ENCODE data around the gene CPB2.

DNA sequence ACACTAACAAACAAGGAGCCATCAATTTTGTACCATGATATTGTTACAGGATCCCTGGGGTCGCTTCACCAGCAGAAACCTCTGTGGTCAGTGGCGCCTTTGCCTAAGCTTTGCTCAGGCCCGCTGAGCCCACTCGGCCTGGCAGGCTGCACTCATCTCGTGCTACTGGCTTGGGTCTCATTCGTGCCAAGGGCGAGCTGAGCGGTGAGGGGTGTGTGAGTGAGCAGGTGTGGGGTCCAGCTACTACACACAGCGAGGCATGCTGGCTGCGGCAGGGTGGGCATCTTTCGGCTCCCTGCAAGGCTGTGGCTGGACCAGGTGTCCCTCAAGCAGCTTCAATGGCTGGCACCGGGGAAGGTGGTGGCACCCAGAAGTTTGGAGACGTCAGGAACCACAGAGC, 19.1 kb downstream of the CPB2 start:
- TF ChIP-seq, protein P1, sequence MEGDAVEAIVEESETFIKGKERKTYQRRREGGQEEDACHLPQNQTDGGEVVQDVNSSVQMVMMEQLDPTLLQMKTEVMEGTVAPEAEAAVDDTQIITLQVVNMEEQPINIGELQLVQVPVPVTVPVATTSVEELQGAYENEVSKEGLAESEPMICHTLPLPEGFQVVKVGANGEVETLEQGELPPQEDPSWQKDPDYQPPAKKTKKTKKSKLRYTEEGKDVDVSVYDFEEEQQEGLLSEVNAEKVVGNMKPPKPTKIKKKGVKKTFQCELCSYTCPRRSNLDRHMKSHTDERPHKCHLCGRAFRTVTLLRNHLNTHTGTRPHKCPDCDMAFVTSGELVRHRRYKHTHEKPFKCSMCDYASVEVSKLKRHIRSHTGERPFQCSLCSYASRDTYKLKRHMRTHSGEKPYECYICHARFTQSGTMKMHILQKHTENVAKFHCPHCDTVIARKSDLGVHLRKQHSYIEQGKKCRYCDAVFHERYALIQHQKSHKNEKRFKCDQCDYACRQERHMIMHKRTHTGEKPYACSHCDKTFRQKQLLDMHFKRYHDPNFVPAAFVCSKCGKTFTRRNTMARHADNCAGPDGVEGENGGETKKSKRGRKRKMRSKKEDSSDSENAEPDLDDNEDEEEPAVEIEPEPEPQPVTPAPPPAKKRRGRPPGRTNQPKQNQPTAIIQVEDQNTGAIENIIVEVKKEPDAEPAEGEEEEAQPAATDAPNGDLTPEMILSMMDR (IDR thresholded peaks at IDR 0.05): no peak
- TF ChIP-seq POLR2A (IDR thresholded peaks at IDR 0.05) (no peak), EP300 (IDR thresholded peaks at IDR 0.05) (no peak)

Measured in sigmoid colon (tissue), 4 donors.